ENCODE measurements around the gene USP54.
A peak's percentile ranks its signal among the peaks of the same experiment; 100 is the strongest.

USP54 gene

DNA sequence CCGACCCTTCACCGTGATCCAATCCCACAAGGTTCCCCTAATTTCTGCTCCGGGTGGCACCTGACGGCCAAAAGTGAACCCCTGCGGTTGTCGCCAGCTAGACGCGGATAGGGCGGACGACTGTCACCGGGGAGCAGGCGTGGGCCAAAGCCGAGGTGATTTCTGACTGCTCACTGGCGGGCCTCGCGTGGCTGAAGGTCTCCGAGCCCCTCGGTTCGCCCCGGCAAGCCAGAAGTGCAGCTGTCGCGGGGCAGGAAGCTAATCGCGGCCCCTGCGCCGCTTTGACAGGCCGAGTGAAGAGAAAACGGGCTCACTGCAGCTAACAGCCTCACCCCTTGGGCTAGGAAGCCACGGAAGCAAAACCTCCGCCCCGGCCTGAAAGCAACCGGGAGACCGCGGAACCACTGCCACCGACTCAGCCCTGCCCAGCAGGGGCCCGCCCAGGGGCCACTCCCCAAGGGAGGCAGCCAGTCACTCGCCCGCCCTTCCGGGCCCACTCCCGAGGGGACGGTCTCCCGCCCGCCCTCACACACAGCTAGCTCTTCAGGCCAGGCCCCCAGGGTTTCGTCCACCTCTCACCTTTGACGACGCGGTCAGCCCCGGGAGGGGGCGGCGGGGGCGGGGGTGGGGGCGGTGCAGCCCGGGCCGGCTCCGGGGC is 95.8 kb downstream of the USP54 start:
- peak; percentile 90 for DNase-seq
- in situ Hi-C loops (cut with MboI; ENCODE audit: low pct_unique_long_range_greater_than_20kb, low sequenced_read_pairs), result no loop called here

DNA sequence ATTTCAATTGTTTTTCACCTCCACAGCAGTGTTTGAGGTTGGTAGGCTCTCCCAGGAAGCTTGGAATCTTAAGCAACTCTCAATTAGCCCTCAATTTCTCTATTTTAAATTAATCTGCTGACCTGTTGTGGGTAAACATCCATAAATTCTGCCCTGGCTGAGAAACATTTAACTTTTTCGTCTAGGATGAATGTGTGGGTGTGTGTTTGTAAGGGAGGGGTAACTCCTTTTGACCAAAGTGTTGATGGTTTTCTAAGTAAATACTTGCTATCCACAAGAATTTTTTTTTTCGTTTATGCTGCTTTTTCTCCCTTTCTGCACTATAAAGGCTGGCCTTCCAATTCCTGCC is 96.3 kb downstream of the USP54 start:
- in situ Hi-C loops (cut with MboI; ENCODE audit: low pct_unique_long_range_greater_than_20kb, low sequenced_read_pairs), result no loop called here
- DNase-seq, result no peak

DNA sequence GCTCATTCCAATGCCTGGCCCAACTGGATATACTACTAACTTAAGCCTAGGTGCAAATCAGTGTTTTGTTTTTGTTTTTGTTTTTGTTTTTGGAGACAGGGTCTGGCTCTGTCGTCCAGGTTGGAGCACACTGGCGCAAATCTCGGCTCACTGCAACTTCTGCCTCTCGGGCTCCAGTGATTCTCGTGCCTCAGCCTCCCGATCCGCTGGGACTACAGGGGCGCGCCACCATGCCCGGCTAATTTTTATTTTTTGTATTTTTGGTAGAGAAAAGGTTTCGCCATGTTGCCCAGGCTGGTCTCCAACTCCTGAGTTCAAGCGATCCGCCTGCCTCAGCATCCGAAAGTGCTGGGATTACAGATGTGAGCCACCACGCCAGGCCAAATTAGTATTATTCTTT is 96.9 kb downstream of the USP54 start:
- no peak for DNase-seq
- in situ Hi-C loops (cut with MboI; ENCODE audit: low pct_unique_long_range_greater_than_20kb, low sequenced_read_pairs), result no loop called here

DNA sequence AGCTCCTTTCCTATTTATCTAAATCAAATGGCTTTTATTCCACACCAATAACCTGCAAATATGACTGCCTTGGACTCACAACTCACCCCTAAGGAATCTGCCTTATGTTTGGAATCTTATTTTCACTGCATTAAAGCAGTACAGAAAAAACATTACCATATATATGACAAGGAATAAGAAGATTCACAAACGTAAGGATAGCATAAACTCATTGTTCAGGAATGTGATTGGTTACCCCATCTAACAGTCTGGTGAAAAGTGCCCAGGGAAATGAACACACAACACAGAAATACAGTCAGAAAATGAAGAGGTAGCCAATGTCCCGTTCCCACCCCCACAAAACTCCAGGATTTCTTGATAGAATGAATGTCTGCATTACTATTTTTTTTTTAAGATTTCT is 97.4 kb downstream of the USP54 start:
- DNase-seq, result no peak
- in situ Hi-C loops (cut with MboI; ENCODE audit: low pct_unique_long_range_greater_than_20kb, low sequenced_read_pairs), result no loop called here

DNA sequence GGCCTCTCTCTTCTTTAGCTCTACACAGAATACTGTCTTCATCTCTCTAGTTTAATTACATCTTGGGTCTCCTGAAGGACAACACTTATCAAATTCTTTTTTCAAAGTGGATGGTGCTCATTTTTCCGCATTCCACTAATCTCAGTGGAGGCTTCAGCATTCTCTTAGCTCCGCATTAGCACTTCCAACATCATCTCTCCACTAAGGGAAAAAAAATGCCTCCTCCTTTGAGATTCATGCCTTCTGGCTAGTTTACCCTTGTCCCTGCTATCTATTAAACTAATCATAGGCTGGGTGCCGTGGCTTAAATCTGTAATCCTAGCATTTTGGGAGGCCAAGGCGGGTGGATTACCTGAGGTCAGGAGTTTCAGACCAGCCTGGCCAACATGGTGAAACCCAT is 104.5 kb downstream of the USP54 start:
- in situ Hi-C loops (cut with MboI; ENCODE audit: low pct_unique_long_range_greater_than_20kb, low sequenced_read_pairs), result no loop called here
- no peak for DNase-seq

DNA sequence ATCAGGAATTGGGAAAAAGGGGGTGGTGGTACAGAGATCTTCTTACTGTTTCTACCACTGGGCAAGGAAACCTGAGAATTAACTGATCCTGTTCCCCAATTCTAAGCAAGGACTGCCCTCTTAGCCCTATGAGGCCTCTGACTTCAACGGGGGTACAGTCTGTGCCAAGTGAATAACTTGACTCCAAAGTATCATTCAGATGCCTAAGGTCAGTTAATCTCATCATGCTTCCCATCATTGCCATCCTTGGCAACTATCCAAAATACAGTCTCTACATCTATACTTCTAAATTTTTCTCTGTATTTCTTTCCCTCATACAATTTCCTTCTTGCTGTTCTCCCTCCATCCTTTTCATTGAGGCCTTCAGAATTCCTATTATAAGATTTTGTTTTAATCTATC is 105.8 kb downstream of the USP54 start:
- no peak for DNase-seq
- in situ Hi-C loops (cut with MboI; ENCODE audit: low pct_unique_long_range_greater_than_20kb, low sequenced_read_pairs), result no loop called here

DNA sequence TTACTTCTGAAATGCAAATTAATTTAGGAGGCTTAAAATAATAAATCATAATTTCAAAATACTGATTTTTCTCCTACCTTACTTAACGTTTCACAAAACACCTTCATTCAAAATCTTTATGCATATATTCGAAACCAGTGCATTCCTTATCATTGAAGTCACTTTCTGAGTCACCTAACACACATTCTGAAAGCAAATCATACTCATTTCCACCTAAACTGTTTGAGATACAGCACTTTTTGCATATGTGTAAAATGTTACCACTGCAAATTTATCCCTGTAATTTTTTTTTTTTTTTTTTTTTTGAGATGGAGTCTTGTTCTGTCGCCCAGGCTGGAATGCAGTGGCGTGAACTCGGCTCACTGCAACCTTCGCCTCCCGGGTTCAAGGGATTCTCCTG is 111.0 kb downstream of the USP54 start:
- in situ Hi-C loops (cut with MboI; ENCODE audit: low pct_unique_long_range_greater_than_20kb, low sequenced_read_pairs), result no loop called here
- DNase-seq, result no peak

DNA sequence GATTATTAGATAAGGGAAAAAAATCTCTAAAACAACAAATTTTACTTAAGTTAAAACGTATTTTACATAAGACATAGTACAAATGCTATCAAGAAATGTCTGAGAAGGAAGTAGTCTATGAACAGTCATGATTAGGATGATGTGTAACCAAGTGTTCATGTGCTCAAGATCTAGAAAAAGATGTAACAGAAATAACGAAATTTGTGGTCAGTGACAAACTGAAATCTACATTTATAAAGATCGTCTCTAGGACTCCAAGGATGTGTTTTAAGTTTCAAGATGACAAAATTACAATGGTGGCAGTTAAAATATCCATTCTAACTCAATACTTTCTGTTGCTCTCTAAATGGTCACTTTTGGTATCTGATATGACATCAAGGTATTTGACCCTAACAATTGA is 112.5 kb downstream of the USP54 start:
- no peak for DNase-seq
- in situ Hi-C loops (cut with MboI; ENCODE audit: low pct_unique_long_range_greater_than_20kb, low sequenced_read_pairs), result no loop called here

DNA sequence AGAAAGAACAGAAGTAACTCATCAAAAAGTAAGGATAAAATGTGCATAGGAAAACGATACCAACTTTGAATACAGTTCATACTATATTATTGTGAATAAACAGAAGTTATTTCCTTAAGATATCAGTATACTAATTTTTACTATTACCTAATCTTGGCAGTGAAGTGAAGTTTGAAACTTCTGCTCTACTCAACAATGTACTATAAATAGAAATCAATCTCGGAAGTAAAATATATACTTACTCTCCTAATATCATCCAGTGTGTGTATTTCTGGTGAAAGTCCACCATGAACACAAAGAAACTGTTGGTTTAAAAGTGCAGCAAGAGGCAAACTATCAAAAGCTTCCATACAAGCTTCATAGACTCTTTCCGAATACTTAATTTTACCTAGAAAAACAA is 119.9 kb downstream of the USP54 start:
- in situ Hi-C loops (cut with MboI; ENCODE audit: low pct_unique_long_range_greater_than_20kb, low sequenced_read_pairs), result no loop called here
- DNase-seq, result no peak

DNA sequence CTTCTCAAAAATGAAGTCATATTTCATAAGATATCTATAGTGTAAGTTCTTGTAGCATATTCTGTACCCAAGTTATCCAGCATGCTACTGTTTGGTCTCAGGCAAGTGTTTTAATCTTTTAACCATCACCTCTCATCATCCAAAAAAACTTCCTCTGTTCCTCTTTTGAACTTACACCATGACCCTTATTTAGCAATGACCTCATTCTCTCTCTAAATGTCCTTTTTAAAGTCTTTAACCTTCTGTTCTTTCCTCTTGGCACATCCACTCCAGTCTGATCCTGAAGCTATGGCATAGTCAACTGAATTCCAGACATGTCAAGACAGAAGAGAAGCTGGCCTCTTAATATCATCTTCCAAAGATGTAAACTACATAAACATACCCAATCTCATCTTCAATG is 121.6 kb downstream of the USP54 start:
- in situ Hi-C loops (cut with MboI; ENCODE audit: low pct_unique_long_range_greater_than_20kb, low sequenced_read_pairs), result no loop called here
- DNase-seq, result peak; percentile 34

DNA sequence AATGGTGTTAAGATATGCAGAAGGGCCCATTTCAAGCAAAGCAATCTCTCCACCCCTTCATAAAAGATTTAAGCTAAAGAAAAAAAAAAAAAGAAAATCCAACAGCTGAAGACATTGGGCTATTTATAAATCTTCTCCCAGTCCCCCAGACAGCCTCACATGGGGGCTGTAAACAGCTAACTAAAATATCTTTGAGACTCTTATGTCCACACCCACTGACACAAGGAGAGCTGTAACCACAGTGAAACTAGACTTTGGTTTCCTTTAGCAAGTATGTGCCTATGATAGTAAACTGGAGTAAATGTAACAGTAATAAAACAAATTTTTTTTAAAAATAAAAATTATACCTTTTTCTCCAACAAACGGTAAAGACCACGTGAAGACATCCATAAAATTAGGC is 123.9 kb downstream of the USP54 start:
- in situ Hi-C loops (cut with MboI; ENCODE audit: low pct_unique_long_range_greater_than_20kb, low sequenced_read_pairs), result no loop called here
- DNase-seq, result no peak

DNA sequence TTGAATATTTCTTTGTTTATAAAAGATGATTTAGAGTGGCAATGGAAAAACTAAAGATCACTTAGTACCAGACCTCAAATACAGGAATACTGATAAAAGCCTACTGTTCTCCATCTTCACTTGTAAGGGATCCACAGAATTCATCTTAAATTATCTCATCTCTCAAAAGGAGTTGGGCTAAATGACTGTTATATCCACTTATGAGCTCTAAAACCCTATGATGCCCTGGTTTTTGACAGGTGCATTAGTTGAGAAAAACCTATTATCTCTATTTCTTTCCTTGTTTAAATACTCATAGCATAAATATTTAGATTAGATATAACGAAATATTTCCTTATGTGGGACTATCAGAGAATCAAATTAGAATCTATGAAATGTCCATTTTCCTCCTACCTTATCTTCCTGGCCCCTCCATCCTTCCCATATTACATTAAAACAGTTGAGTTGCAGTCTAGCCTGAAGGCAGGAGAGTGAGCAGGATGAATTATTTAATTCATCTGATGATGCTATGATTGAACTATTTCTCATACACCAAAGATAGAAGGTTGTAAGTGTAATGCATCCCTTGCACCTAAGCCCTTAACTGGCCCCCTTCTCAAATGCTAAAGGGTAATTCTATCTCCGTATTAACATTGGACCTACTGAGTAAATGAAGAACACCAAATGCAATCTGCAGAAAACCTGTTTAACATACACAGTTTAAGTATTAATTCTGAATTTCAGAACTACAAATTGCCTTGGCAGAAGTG is 125.0 kb downstream of the USP54 start:
- in situ Hi-C loops (cut with MboI; ENCODE audit: low pct_unique_long_range_greater_than_20kb, low sequenced_read_pairs), result no loop called here
- DNase-seq, result no peak

DNA sequence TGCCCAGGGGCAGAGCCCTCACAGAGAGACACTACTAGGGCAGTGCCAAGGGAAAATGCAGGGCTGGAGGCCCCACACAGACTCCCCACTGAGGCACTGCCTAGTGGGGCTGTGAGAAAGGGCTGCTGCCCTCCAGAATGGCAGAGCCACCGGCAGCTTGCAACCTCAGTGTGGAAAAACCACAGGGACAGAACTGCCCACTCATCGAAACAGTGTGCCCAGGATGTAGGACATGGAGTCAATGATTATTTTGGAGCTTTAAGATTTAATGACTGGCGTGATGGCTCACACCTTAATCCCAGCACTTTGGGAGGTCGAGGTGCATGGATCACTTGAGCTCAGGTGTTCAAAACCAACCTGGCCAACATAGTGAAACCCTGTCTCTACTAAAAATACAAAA is 130.2 kb downstream of the USP54 start:
- no peak for DNase-seq
- in situ Hi-C loops (cut with MboI; ENCODE audit: low pct_unique_long_range_greater_than_20kb, low sequenced_read_pairs), result no loop called here

DNA sequence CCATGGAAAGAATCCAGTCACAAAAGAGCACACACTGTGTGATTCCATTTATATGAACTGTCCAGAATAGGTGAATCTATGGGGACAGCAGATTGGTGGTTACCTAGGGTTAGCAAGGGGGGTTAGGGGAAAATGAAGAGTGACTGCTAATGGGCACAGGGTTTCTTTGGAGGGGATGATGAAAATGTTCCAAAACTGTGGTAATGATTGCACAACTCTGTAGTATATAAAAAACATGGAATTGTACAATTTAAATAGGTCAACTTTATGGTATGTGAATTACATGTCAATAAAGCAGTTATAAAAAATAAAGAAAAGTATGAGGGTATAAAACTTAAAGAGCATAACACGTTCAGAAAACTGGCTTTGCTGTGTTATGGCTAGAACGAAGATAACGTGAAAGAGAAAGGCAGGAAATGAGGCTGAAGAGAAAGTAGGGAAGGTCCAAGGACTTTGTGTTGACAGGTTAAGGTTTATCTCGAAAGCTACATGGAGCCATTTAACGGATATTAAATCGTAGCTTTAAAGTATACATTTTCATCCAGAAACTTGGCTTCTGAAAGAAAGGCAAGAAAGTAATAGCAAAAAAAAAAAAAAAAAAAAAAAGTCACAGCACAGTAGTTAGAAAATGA is 131.3 kb downstream of the USP54 start:
- DNase-seq, result no peak
- in situ Hi-C loops (cut with MboI; ENCODE audit: low pct_unique_long_range_greater_than_20kb, low sequenced_read_pairs), result no loop called here

DNA sequence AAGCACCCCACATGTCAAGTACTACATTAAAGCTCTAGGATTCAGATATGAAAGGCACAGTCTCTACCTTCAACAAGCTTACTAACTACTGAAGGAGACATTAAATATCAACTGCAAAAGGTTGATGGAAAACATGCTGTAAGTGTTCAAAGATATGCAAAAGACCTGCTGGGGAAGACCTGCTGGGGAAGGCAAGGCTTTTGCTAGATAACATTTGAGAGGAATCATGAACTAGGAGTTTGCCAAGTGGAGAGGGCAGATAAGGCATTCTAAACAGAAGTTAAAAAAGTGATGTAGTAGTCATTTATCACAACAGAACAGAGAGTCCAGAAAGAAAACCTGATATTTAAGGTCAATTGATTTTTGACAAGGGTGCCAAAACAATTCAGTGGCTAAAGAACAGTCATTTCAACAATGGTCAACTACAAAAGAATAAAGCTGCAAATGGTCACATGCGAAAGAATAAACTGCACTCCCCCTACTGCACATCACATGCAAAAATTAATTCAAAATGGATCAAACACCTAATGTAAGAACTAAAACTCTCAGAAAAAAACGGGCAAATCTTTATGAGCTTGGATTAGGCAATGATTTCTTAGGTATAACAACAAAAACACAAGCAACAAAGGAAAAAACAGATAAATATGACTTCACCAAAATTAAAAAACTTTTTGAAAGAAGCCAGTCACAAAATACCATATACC is 134.8 kb downstream of the USP54 start:
- DNase-seq, result no peak
- in situ Hi-C loops (cut with MboI; ENCODE audit: low pct_unique_long_range_greater_than_20kb, low sequenced_read_pairs), result no loop called here

DNA sequence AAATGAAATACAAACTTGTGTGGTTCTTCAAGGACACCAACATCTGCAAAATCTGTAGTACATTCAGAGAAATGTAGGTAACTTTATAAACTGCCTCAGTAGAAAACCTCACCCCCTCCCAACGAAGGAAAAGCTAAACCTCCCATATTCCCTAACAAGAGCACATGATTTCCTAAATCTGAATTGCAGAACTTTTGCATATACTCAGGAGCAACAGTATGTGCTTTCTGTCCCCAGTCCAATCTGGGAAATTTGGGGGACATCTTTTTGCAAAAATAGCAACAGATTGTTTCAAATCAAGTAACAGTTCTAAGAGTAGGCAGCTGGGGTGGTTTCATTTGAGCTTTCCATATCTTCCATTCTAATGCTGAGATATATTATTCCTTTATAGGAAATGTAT is 142.0 kb downstream of the USP54 start:
- DNase-seq, result no peak
- in situ Hi-C loops (cut with MboI; ENCODE audit: low pct_unique_long_range_greater_than_20kb, low sequenced_read_pairs), result no loop called here

DNA sequence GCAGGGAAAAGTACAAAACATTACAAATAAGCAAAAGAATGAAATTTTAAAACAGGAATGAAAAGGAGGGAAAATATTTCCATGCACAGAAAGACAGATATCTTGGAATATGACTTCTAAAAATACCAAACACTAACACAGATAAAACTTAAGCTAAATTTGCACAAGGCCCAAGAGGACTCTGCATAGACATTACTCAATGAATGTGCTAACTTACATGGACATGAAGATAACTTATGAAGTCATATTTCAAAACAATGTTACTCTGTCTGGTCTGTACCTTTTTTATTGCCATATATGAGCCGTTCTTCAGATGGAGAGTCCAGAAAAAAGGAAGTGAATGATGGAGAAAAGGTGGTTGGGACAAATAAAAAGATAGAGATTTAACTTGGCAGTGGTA is 142.8 kb downstream of the USP54 start:
- DNase-seq, result no peak
- in situ Hi-C loops (cut with MboI; ENCODE audit: low pct_unique_long_range_greater_than_20kb, low sequenced_read_pairs), result no loop called here
